GM21737 (cell line): Measurements from ENCODE around the gene C20orf204.
A peak's percentile ranks its signal among the peaks of the same experiment; 100 is the strongest.

Experiments used
- ATAC-seq: cut with Tn5 transposase; IDR thresholded peaks from one replicate; pipeline ENCODE4 v1.9.1; 2021; ENCODE audit warnings: mild to moderate bottlenecking, moderate library complexity; ENCODE audit not compliant: unreplicated experiment

C20orf204 gene

DNA sequence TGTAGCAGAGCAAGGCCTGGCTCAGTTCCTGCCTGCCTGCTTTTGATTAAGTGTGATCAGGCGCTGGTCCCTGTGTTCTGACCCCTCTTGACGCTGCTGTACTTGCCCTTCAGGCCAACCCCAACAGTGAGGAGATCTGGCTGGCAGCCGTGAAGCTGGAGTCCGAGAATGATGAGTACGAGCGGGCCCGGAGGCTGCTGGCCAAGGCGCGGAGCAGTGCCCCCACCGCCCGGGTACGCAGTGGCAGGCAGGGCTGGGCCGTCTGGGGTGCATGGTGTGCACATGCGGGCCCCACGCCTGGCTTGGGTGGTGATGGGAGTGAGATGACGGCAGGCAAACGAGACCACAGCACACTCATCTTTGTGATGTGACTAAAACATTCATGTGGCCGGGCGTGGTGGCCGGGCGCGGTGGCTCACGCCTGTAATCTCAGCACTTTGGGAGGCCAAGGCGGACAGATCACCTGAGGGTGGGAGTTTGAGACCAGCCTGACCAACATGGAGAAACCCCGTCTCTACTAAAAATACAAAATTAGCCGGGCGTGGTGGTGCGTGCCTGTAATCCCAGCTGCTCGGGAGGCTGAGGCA lies 10.1 kb upstream of the C20orf204 start:
- no peak for ATAC-seq

DNA sequence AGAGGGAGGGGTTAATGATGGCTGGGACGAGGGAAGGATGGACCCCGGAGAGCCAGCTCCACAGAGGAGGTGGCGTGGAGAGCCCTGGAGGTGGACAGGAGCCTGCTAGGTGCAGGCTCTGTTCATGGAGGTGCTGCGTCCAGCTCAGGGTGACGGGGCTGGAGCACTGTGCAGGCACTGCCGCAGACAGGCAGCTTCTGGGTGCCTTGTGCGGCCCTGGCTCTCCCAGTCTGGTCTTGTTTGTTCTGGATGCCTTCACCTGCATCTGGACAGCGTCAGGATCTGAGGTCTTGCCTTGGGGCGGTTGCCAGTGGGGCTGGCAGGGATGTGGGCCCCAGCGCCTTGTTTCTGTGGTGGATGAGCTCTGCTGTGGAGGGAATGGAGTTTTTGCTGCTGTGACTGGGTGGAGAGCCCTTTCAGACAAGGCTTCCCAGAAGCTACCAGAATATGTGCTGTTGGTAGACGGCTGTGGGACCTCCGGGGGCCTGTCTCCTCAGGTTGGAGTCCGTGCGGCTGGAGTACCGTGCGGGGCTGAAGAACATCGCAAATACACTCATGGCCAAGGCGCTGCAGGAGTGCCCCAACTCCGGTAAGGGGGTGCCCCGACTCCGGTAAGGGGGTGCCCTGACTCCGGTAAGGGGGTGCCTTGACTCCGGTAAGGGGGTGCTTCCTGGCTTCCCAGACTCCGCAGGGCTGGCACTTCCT lies 7.8 kb upstream of the C20orf204 start:
- no peak for ATAC-seq

DNA sequence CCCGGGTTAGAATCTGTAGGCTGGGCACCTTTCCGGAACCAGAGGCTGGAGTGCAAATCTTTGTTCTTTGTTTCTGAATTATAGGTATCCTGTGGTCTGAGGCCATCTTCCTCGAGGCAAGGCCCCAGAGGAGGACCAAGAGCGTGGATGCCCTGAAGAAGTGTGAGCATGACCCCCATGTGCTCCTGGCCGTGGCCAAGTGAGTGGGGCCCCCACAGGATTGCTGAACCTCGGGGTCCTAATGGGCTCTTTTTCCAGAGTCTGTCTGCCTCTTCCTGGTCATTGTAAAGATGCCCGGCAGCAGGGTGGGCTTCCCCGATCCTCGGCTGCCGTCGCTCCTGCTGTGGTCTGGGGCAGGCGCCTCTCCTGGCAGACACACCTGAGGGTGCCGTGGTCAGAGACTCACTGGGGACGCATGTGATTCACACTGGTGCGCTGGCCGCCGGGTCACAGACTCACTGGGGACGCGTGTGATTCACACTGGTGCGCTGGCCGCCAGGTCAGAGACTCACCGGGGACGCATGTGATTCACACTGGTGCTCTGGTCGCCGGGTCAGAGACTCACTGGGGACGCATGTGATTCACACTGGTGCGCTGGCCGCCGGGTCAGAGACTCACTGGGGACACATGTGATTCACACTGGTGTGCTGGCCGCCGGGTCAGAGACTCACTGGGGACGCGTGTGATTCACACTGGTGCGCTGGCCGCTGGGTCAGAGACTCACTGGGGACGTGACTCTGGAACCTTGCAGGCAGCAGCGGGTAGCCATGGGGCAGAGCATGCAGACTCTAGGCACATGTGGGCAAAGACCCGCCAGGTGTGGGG lies 6.5 kb upstream of the C20orf204 start:
- ATAC-seq, result no peak

DNA sequence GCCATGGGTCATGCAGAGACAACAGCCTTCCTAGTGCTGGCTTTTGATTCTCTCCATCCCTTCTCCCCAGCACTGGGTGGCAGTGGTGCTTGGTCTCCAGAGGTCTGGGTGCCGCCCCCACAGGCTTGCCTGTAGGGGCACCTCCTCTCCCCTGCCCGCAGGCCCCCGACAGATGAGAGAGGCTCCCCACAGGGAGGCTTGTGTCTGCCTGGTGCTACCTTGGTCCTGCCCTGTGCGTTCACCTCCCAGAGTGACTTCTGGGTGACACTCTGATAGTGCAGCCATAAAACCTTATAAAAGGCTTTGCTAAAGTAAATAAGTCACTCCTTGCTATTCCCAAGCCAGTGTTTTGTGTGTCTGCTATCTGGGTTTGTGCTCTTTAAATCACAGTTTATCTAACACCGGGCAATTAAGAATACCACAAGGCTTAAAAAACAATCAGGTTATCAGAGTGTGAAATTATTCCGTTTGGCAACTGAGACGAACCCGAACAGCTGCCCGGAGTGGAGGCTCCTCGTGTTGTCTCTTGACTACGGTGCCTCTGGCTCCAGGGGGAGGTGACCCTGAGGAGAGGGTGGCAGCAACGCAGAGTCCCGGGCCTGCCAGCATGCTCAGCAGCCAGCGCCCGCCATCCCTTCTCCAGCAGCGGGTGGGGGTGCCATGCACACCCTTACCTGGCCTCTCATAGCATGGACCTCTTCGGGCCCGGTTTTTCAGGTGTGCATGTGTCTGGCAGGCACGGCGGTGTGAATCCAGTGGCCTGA lies 5.4 kb upstream of the C20orf204 start:
- no peak for ATAC-seq

DNA sequence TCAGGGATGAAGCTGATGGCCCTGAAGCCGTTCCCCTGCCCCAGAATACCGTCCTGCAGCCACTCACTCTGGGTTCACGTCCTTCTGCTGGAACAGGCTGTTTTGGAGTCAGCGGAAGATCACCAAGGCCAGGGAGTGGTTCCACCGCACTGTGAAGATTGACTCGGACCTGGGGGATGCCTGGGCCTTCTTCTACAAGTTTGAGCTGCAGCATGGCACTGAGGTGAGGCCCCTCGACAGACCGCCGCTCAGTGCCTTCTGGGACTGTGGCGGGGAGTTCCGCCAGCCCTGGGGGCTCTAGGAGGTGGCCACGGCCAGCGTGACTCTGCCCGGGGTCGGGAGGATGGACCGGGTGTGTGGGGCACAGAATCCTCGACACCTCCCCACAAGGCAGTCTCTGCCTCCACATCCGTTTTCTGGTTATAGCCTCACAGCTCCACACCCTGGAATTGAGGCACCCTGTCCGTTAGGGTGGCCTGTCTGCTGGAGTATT lies 4.1 kb upstream of the C20orf204 start:
- no peak for ATAC-seq

DNA sequence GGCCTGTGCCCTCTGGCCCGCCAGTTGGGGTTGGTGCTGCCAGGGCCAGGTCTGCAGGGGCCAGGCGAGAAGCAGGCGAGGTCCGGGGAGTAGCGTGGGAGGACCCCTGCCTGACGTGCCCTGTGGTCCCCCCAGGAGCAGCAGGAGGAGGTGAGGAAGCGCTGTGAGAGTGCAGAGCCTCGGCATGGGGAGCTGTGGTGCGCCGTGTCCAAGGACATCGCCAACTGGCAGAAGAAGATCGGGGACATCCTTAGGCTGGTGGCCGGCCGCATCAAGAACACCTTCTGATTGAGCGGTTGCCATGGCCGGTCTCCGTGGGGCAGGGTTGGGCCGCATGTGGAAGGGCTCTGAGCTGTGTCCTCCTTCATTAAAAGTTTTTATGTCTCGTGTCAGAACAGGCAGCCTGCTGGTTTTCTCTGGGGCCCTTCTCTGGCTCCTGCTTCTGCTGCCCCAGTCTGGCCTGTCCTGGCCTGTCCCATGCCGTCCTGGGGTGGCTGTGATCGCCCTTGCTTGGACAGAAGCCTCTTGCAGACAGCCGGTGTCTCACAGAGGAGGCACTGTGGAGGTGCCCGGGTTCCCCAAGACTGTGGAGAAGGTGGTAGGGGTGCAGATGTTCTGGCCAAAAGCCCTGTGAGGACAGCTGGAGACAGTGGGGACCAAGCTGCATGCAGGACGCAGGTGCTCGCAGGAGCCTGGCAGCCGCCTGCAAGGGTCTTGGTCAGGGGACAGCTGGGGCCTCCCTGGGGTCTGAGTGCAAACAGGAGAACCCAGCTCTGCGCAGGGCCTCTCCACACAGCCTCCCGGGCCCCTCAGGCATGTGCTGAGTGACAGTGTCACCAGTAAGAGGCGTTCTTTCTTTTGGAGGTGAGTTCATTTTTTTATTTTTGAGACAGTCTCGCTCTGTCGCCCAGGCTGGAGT lies 3.0 kb upstream of the C20orf204 start:
- no peak for ATAC-seq

DNA sequence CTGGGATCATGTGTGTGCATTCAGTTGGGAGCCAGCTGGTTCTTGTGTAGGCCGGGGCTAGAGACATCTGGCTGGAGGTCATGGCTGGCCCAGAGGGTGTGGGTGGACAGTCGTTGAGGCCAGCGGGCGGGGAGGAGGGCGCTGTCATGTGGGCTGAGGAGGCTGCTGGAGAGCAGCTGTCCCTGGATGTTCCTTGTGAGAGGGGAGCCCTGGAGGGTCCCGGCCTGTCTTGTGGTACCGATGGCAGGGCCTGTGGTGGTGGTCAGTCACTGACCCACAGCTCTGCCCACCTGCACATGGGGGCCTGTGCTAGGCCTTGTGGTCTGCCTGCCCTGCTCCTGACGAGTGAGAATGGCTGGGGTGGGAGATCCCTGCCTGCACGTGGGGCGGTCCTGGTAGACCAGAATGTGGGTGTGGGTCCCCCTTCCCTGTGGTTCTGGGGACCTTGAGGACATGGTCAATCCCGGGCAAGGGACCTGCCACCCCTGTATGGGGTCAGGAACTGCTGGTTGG lies 1.9 kb upstream of the C20orf204 start:
- no peak for ATAC-seq

DNA sequence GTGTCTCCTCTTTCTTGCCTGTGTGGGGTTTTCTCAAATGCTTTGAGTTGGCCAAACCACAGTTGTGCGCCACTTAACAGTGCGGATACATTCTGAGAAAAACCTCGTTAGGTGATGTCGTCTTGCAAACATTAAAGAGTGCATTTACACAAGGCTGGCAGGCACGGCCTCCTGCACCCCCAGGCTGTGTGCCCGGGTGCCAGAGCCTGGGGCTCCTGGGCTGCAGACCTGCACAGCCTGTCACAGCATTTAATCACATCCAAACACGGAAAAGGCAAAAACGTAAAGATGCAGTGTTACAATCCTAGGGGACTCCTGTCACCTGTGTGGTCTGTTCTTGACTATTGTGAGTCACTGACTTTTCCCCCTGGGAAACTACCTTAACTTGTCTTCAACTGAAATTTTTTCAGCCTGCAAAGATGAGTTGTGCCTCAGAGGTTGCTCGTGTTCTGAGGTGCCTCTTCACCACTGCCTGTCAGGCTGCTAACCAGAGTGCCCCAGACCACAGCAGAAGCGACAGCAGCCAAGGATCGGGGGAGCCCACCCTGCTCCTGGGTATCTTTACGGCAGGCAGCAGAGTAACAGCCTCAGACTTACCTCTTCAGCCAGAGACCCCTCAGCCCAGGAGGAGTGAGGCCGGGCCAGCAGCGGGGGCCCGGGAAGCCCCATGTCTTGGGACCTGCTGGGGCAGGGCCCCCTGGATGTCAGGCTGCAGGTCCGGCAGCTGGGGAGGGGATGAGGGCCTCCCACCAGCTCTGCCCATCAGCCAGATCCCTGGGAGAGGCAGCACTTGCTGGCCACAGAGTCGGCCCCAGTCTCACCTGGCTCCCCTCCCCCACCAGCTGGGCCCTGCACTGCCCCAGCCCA lies 683 bp upstream of the C20orf204 start:
- ATAC-seq, result no peak

DNA sequence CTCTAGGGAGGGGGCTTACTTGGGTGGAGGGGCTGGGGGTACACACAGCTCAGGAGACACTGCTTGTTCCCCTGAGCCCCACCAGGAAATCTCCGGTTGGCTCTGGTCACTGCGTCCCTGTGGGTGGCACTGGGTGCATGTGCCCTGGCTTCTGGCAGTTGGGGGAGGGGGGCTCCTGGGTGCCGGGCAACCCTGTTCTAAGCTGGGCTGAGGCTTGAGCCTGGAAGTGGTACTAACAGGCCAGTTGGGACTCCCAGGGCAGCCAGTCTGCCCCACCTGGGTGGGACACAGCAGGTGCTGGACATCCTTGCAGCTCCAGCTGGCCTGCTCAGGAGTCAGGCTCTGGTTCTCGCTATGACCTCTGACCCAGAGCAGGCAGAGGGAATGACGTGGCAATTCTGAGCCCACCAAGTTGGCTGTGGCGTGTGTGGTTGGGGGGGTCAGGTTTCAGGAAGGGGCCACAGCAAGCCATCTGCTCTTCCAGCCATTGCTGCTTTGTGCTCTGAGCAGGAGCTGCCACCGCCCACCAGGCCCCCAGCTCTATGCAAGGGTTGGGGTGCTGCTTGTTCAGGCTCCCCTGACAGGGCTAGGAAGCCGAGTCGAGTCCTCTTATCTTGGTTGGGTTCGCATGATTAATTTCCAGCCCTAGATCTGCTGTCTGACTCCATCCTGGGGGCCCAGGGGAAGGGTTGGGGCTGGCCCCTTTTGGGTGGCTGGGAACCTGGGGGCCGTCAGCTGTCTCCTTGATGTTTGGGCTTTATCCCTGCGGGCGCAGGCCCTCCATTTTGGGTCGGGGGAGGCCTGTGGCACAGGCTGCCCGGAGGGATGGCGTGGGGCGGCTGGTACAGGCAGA lies 590 bp downstream of the C20orf204 start:
- no peak for ATAC-seq

DNA sequence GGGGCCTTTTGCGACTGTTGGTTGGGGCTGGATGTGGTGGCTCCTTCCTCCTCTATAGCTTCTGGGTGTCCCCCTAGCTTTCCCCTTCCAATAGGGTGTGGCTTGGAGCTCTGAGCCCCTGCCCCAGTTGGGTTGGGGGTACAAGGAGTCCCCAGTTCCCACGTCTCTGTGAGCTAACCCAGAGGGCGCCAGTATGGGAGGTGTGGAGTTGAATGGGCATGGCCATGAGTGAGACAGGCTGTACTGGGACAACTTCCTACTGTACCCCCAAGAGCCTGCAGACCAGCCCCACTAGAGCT lies 1.2 kb downstream of the C20orf204 start:
- ATAC-seq, result no peak

DNA sequence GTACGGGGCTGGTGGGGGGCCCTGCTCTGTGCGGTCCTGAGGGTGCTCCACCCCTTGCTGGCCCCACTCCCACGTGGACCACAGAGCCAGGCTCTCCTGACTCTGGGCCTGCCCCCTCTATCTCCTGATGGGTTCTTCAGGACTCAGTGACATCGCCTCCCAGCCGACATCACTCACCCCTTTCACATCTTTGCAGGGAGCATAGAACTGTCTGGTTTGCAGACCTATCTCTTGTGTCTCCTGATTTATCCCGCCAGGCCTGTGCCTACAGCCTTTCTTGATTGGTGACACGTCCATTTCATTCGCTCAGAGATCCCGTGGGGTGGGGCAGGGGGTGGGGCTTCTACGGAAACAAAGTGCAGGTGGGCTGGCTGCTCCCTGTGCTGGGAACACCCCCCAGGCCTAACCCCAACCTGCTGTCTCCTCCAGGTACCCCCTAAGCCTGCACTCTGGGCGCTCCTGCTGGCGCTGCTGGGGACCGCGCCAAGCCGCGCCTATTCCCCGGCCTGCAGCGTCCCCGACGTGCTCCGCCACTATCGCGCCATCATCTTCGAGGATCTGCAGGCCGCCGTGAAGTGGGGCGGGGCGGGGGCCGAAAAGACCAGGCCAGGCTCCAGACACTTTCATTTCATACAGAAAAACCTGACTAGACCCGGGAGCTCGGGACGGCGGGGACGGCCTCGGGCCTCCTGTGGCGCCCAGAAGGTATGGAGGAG lies 1.7 kb downstream of the C20orf204 start:
- no peak for ATAC-seq

DNA sequence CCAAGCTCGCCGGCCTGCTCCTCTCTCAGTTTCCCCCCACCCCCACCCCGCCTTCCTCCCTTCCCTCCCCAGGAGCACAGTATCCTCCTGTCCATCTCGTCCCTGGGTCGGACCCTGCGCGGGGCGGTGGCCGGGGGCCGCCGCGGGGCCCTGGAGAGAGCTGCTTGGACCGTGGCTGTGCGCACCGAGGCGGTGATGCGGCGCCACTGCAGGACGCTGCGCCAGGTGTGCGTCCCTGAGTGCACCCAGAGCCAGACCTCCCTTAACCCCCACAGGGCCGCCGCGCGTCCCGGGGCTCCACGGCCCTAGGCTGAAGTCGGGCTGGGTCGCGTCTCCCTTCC lies 2.2 kb downstream of the C20orf204 start:
- ATAC-seq, result peak; percentile 31

DNA sequence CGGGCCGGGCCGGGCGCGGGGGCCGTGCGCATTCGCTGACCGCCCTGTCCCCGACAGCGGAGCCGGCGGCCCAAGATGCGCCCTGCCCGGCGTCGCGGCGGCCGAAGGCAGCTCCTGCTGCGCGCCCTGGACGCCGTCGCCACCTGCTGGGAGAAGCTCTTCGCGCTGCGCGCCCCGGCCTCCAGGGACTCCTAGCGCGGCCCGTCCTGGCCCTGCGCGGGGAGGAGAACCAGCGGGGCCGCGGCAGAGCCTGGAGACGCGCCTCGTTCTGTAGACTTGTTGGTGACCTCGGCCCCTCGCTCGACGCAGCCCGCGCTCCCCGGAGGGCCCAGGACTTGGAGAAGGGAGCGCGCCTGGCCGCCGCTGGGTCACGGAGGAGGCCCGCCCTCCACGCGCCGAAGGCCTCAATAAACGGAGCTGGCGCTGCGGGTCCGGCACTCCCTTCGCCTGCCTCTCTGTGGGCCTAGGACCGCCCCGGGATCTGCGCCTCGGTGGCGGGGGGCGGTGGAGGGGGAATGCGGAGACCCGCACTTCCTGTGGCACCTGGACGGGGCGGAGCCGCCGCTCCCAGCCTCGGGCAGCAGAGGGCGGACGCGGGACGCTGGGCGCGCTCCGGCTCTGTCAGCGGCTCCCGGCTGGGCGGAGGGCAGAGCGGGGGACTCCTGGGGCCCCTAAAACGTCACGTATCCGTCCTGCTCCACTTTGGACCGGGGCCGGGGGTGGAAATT lies 2.7 kb downstream of the C20orf204 start:
- ATAC-seq, result peak; percentile 53

DNA sequence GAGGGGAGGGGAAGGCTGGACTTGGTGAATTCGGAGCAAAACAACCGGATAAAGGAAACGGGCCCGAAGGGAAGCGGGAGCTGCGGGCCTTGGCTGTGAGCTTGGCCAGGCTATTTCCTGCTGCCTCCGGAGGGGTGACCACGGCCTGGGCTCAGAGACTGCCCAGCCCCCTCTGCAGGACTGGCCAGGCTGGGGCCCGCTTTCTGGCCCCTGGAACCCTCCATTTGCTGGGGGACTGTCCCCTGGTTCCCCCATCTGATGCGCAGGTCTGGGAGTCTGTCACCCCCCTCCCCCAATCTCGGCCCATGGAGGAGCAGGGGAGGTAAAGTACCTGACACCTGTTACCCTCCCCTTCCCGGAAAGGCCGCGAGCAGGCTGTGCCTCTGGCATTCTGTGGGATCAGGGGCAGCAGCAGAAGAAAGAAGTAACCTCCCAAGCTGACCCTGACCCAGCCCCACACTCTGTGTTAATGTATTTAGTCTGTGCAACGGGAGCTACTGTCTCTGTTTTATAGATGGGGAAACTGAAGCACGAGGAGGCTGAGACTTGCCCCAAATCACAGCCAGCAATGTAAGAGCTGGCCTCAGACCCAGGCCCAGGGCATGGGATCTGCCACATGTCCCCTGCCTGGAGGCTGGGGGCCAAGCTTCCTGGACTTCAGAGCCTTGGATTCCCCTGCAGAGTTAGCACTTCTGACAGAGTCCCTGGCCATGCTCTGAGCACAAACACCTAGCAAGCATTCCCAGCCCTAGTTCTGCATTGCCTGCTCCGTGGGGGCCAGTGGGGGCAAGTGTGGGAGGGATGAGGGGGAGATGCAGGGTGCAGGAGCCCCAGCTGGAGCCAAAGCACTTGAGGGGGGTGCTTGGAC lies 3.5 kb downstream of the C20orf204 start:
- no peak for ATAC-seq

DNA sequence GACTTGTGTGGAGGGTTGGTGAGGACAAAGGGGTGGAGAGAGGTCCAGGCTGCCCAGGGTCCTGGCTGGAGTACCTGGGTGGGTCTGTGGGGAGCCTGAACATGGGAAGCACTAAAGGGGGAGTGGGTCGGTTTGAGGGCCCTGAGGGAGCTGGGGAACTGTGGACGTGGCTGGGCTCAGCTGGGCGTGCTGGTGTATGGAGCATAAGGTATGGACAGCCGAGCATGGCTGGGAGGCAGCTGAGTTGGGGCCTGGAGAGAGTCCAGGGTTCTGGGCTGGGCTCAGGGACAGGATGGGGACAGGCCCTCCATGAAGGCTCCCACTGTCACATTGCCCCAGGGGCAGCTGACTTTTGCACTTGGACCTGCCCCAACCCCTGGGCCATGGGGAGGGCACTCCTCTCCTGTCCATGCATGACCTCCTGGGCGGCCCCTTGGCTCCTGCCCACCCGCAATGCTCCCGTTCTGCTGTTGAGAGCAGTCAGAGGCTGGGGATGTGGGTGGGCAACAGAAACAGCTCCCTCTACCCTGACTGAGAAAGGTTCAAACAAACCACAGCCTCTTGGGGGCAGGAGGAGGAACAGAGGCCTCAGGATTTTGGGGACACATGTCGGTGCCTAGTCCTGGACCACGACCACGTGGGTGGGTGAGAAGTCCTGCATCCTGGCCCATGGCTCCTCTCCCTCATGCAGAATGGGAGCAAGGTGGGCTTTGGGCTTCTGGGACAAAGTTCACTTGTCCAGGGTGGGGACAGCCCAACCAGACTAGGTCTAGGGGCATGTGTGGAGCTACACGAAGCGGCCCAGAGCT lies 4.5 kb downstream of the C20orf204 start:
- ATAC-seq, result no peak
